DOHH2 (cell line): ENCODE measurements around the gene BTRC.

Experiments
- H3F3A ChIP-seq: fragments of 200-600 bp; sonication (generic), shearing (Covaris generic); 2 replicates; pipeline ENCODE4 v1.6.0; 2016; ENCODE audit warnings: antibody characterized with exemption, mild to moderate bottlenecking; ENCODE audit not compliant: control insufficient read depth, insufficient read depth
- H3K27ac ChIP-seq: fragments of 200-600 bp; sonication (generic); 2 replicates; pipeline ENCODE4 v1.5.1; 2014; ENCODE audit warnings: low read depth, mild to moderate bottlenecking, low read length, moderate library complexity
- H3K27me3 ChIP-seq: fragments of 200-600 bp; sonication (generic); 2 replicates; pipeline ENCODE4 v1.6.1; 2014; ENCODE audit warnings: mild to moderate bottlenecking, low read length, mixed read lengths; ENCODE audit not compliant: control insufficient read depth
- H3K36me3 ChIP-seq: fragments of 200-600 bp; sonication (generic); 2 replicates; pipeline ENCODE4 v1.6.1; 2014; ENCODE audit warnings: mild to moderate bottlenecking, low read length, moderate library complexity, mixed read lengths; ENCODE audit not compliant: control insufficient read depth
- H3K4me1 ChIP-seq: fragments of 200-600 bp; sonication (generic); 2 replicates; pipeline ENCODE4 v1.6.1; 2014; ENCODE audit warnings: mild to moderate bottlenecking, low read length, mixed read lengths; ENCODE audit not compliant: control insufficient read depth
- H3K4me2 ChIP-seq: fragments of 200-600 bp; sonication (generic); 2 replicates; pipeline ENCODE4 v1.6.0; 2014; ENCODE audit warnings: mild to moderate bottlenecking, low read length, moderate library complexity
- H3K4me3 ChIP-seq: fragments of 200-600 bp; sonication (generic); 2 replicates; pipeline ENCODE4 v1.5.1; 2014; ENCODE audit warnings: mild to moderate bottlenecking, low read length, mixed read lengths
- H3K79me2 ChIP-seq: fragments of 200-600 bp; sonication (generic); 2 replicates; pipeline ENCODE4 v1.6.1; 2014; ENCODE audit warnings: mild to moderate bottlenecking, low read length, mixed read lengths; ENCODE audit not compliant: control insufficient read depth
- H3K9me2 ChIP-seq: fragments of 200-600 bp; sonication (generic); replicated peaks from 2 replicates; pipeline ENCODE4 v1.6.1; 2014; ENCODE audit warnings: mild to moderate bottlenecking, low read length, mixed read lengths; ENCODE audit not compliant: control insufficient read depth
- H3K9me3 ChIP-seq: fragments of 200-600 bp; sonication (generic); 2 replicates; pipeline ENCODE4 v1.6.1; 2014; ENCODE audit warnings: antibody characterized with exemption, low read length, mixed read lengths; ENCODE audit not compliant: control insufficient read depth, insufficient read depth
- H4K20me1 ChIP-seq: fragments of 200-600 bp; sonication (generic); 2 replicates; pipeline ENCODE4 v1.6.0; 2014; ENCODE audit warnings: low read depth, mild to moderate bottlenecking, antibody characterized with exemption, low read length, moderate library complexity; ENCODE audit not compliant: control insufficient read depth, insufficient read depth
- EZH2phosphoT487 ChIP-seq: fragments of 200-600 bp; sonication (generic); IDR thresholded peaks from 2 replicates; pipeline ENCODE4 v1.6.1; 2017; ENCODE audit warnings: borderline replicate concordance, mild to moderate bottlenecking, antibody characterized with exemption, low read length, moderate library complexity, mixed read lengths
- TF ChIP-seq, protein P1 (sequence below): fragments of 200-600 bp; sonication (generic); IDR thresholded peaks from one replicate; pipeline ENCODE4 v1.5.1; 2014; ENCODE audit warnings: antibody characterized with exemption, mild to moderate bottlenecking, low read depth, low read length; ENCODE audit not compliant: poor library complexity, severe bottlenecking

The BTRC gene

GRCh38 chr10:101595591-101596433 lies 241.8 kb downstream of the BTRC start:
- H3K27ac ChIP-seq: no peak overlapping the region

DNA sequence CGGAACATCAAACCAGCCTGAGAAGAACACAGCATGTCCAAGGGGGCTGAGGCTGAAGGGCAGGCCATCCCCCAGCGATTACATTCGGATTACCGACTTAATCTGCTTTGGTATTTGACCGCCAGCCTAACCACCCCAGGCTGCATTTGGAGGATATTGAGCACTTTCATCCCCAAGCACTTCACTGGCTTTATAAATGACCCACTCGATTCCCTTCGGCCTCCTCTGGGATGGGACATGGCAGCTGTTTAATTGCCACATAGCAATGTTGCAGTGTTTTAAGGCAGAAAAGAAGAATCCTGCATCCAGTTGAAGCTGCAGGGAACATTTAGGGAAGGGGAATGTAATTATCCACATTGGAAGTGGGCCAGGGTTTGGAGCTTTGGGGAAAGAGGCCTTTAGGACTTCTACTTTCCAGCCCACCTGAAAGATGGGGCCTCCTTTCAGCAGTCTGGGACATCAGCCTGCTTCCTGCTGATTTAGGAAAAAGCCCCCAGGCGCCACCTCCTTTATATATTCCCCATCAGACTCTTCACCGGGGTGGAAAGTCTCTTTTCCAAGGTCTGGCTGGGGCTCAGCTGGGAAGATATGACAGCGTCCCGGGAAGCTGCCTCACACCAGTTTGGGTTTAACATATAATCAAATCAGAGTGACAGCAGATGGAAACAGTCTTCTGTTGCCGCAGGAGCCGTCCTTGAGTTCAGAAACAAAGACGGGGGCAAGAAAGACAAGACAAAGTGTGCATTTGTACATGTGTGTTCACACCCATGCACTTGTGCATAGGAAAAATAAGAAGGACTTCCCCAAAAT lies 243.3 kb downstream of the BTRC start:
- no peak for TF ChIP-seq EZH2phosphoT487
- TF ChIP-seq, protein P1, sequence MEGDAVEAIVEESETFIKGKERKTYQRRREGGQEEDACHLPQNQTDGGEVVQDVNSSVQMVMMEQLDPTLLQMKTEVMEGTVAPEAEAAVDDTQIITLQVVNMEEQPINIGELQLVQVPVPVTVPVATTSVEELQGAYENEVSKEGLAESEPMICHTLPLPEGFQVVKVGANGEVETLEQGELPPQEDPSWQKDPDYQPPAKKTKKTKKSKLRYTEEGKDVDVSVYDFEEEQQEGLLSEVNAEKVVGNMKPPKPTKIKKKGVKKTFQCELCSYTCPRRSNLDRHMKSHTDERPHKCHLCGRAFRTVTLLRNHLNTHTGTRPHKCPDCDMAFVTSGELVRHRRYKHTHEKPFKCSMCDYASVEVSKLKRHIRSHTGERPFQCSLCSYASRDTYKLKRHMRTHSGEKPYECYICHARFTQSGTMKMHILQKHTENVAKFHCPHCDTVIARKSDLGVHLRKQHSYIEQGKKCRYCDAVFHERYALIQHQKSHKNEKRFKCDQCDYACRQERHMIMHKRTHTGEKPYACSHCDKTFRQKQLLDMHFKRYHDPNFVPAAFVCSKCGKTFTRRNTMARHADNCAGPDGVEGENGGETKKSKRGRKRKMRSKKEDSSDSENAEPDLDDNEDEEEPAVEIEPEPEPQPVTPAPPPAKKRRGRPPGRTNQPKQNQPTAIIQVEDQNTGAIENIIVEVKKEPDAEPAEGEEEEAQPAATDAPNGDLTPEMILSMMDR: no peak
- Histone ChIP-seq H3K36me3 (no peaks in the 10 kb centered on the region), H4K20me1 (no peaks in the 10 kb centered on the region), H3F3A (no peaks in the 10 kb centered on the region), H3K4me1 (peaks cover 18% of the 10 kb centered on the region), H3K9me2 (no peaks in the 10 kb centered on the region), H3K27me3 (no peaks in the 10 kb centered on the region), H3K9me3 (no peaks in the 10 kb centered on the region), H3K4me2 (no peak overlapping the region), H3K4me3 (no peak overlapping the region), H3K27ac (no peak overlapping the region), H3K79me2 (no peaks in the 10 kb centered on the region)

More at GRCh38 chr10:101595591-101596433, 241.8 kb downstream of the BTRC start:
- Histone ChIP-seq H3K4me2 (no peak overlapping the region), H3F3A (no peaks in the 10 kb centered on the region), H3K9me3 (no peaks in the 10 kb centered on the region), H3K4me1 (peaks cover 18% of the 10 kb centered on the region), H3K9me2 (no peaks in the 10 kb centered on the region), H3K36me3 (no peaks in the 10 kb centered on the region), H3K27me3 (no peaks in the 10 kb centered on the region), H3K79me2 (no peaks in the 10 kb centered on the region), H3K4me3 (no peak overlapping the region), H4K20me1 (no peaks in the 10 kb centered on the region)
- TF ChIP-seq, protein P1: no peak
- no peak for TF ChIP-seq EZH2phosphoT487

DNA sequence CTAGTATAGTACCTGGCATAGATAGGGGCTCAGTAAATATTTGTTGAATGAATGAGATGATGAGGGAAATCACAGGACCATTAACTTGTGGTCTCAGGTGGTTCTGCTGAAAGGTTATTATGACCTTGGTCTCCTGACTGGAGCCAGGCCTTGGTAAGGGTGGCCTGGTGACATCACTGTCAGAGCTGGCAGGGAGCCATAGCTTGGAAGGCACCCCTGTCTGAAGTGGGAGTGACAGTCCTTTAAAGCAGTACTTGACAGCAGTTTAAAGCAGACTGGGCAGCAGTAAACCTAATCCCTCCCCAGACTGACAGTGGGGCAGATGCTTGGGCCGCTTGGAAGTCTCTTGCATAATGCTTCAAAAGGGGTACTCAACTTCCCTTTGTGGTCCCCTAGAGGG lies 247.6 kb downstream of the BTRC start:
- Histone ChIP-seq H3K27ac (no peak overlapping the region), H3K9me2 (no peaks in the 10 kb centered on the region), H4K20me1 (no peaks in the 10 kb centered on the region), H3K9me3 (no peaks in the 10 kb centered on the region), H3F3A (peaks cover 9% of the 10 kb centered on the region), H3K79me2 (no peaks in the 10 kb centered on the region), H3K27me3 (no peaks in the 10 kb centered on the region), H3K4me3 (no peak overlapping the region), H3K36me3 (no peaks in the 10 kb centered on the region), H3K4me2 (no peak overlapping the region), H3K4me1 (no peaks in the 10 kb centered on the region)
- no peak for TF ChIP-seq EZH2phosphoT487
- TF ChIP-seq, protein P1: no peak
